HG02623 (cell line): ENCODE measurements around the gene DNAH12.
"Not testable (repeated sequence)": the region's sequence is repeated elsewhere in the genome, so short reads cannot be mapped to it uniquely, and the experiment has no call there.

Experiments
- ATAC-seq: cut with Tn5 transposase; IDR thresholded peaks from one replicate; pipeline ENCODE4 v1.9.1; 2021; ENCODE audit warnings: moderate library complexity; ENCODE audit not compliant: unreplicated experiment

Gene DNAH12

GRCh38 chr3:57530071-57530608, 14.0 kb downstream of the DNAH12 start:
- ATAC-seq: no peak

- no peak for ATAC-seq
Measured at GRCh38 chr3:57518276-57518915, 25.7 kb downstream of the DNAH12 start.

- ATAC-seq: no peak
Measured at GRCh38 chr3:57512166-57512565, 32.0 kb downstream of the DNAH12 start.

GRCh38 chr3:57505901-57506300, 38.2 kb downstream of the DNAH12 start:
- ATAC-seq: no peak

- no peak for ATAC-seq
Measured at GRCh38 chr3:57500506-57500905, 43.6 kb downstream of the DNAH12 start.

GRCh38 chr3:57497904-57498303, 46.2 kb downstream of the DNAH12 start:
- ATAC-seq: no peak

- ATAC-seq: no peak
Measured at GRCh38 chr3:57484563-57484962, 59.6 kb downstream of the DNAH12 start.

GRCh38 chr3:57477193-57477592, 67.0 kb downstream of the DNAH12 start:
- ATAC-seq: not testable (repeated sequence)

- ATAC-seq: no peak
Measured at GRCh38 chr3:57464801-57465200, 79.3 kb downstream of the DNAH12 start.

- ATAC-seq: no peak
Measured at GRCh38 chr3:57464011-57464410, 80.1 kb downstream of the DNAH12 start.

- ATAC-seq: no peak
Measured at GRCh38 chr3:57451150-57451846, 92.8 kb downstream of the DNAH12 start.

- ATAC-seq: not testable (repeated sequence)
Measured at GRCh38 chr3:57449276-57449847, 94.8 kb downstream of the DNAH12 start.

GRCh38 chr3:57448489-57448888, 95.7 kb downstream of the DNAH12 start:
- ATAC-seq: not testable (repeated sequence)

GRCh38 chr3:57446318-57446841, 97.8 kb downstream of the DNAH12 start:
- ATAC-seq: no peak

GRCh38 chr3:57444469-57444868, 99.7 kb downstream of the DNAH12 start:
- no peak for ATAC-seq

- ATAC-seq: not testable (repeated sequence)
Measured at GRCh38 chr3:57440144-57440543, 104.0 kb downstream of the DNAH12 start.

GRCh38 chr3:57438460-57438859, 105.7 kb downstream of the DNAH12 start:
- ATAC-seq: not testable (repeated sequence)

GRCh38 chr3:57436195-57436761, 107.9 kb downstream of the DNAH12 start:
- no peak for ATAC-seq

- no peak for ATAC-seq
Measured at GRCh38 chr3:57434041-57434440, 110.1 kb downstream of the DNAH12 start.

- no peak for ATAC-seq
Measured at GRCh38 chr3:57423335-57423734, 120.8 kb downstream of the DNAH12 start.

GRCh38 chr3:57421336-57421735, 122.8 kb downstream of the DNAH12 start:
- ATAC-seq: no peak
